GM18498 (cell line): Measurements from ENCODE around the gene UBE2L5.
A peak's percentile ranks its signal among the peaks of the same experiment; 100 is the strongest.

Source experiments
- ATAC-seq: cut with Tn5 transposase; IDR thresholded peaks from one replicate; pipeline ENCODE4 v1.9.1; 2021; ENCODE audit warnings: mild to moderate bottlenecking, moderate library complexity; ENCODE audit not compliant: unreplicated experiment

UBE2L5 gene

DNA sequence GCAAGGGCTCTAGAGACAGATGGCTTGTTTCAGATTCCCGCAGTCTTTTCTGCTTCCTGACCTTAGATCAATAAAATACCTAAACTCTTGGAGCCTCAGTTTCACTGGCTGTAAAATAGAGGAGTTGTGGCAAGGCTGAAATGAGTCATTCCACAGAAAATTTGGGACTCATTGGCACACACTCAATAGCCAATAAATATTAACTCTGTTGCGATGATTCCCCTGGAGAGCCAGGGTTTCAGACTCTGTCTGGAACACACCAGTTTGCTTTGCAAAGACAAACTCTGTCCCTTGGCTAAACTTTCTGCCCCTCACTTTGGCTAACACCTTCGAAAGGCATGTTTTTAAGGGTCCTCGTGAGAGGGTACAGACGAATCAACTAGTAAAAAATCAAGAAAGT, 18.1 kb upstream of the UBE2L5 start:
- no peak for ATAC-seq

DNA sequence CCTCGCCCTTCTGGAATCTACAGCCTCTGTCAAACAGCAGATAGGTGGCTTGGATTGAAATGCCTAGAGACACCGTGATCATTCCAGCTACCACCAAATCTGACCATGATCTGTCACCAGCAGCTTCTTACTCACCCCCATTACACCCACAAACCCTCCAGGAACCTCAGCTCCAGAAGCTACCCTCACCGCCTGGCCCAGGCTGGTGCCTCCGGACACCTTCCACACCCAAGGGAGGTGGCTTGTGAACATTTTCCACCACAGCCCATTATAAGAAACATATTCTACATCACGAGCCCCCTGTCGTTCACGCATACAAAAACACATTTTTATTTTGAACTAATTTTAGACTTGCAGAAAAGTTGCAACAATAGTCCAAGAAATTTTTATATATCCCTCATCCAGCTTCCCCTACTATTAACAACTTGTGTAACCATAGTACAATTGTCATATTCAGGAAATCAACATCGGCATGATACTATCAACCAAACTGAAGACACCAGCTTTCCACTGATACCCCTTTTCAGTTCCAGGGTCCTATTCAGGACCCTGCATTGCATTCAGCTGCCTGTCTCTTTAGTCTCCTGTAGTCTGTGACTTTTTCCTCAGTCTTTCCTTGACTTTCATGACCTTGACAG, 15.4 kb upstream of the UBE2L5 start:
- ATAC-seq = no peak

DNA sequence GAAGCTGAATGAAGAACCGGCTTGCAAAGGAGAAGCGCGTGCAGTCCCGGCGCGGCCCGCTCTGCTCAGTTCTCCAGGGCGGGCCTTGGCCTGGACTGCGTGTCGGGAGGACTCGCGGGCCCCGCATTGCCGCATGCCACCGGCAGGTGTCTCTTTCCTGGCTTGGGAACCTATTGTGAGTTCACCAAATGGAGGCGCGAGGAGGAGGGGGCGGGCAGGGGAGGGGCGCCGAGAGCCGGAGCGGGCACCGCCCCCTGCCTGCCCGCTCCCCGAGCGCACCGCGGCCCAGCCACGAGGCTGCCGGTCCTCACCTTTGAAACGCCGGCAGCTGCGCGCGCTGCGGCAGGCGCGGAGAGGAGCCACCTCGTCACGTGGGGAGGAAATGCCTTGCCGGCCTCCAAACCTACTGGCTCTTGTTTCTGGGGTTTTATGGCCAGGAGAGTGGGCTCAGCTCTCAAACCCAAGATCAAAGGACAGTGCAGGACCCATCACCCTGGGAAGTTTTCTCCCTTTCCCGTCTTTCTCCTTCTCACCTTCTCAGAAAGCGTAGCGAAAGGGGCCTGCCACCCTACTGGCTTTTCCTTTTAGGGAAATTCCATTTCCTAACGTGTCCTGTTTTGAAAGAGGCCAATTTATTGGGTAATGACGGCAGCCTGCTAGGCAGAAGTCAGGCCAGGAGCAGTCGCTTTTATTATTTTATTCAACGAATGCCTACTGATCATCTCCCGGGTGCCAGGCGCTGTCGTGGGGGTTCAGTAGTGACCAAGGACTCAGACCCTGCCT, 13.8 kb upstream of the UBE2L5 start:
- peak; percentile 91 for ATAC-seq

DNA sequence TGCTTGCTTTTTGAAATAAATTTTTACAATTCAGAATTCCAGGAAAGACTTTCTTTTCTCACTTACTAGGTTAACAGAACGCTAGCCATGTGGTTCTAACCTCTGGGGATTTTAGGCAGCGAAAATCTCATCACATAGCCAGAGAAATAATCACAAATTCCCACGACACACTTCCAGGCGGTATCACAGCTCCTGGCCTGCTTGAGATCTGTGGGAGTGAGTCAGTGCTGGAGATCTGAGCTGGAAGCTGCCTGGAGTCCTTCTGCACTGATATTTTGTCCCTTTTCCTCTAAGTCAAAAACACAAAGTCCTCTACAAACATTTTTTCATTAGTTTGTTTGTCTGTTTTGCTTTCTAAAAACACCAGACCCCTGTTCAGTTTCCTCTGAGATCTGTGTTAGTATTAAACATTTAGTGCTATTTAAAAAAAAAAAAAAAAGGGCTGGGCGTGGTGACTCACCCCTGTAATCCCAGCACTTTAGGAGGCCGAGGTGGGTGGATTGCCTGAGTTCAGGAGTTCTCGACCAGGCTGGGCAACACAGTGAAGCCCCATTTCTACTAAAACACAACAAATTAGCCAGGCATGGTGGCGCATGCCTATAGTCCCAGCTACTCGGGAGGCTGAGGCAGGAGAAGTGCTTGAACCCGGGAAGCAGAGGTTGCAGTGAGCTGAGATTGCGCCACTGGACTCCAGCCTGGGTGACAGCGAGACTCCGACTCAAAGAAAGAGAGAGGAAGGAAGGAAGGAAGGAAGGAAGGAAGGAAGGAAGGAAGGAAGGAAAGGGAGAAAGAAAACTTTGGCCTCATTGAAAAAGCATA, 12.2 kb upstream of the UBE2L5 start:
- no peak for ATAC-seq

DNA sequence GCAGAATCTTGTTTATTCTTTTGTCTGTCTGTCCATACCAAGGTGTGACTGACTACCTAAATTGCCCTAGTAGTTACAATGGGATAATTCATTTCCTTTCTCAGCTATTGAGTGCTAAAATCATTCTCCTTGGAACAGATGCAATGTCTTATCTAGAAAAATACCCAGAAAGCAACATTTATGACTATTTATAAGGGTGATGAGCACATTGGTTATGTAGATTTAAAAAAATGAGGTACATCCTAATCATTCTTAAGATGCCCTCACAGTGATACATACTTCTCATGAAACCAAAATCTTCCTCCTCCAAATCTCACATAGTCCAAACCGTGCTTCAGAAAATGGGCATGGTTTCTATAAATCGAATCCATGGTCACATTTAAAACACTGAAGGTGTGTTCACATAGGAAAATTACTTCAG, 11.6 kb upstream of the UBE2L5 start:
- ATAC-seq = no peak

DNA sequence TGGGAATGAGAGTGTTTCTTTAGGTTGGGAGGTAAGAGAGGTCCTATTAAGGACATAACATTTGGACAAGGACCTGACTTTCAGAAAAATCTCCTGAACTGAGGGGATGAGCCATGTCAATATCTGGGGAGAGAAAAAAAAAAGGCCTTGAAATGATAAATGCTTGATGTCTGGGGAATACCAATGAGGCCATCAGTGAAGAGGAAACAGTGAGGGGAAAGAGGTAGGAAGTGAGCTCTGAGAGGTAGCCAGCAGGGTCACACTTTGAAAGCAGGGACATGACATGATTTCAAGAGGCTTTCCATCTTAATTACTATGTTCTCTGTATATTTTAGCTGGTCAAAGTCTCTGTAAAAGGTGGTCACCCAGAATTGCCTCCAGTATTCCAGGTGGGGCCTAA, 9.9 kb upstream of the UBE2L5 start:
- no peak for ATAC-seq

DNA sequence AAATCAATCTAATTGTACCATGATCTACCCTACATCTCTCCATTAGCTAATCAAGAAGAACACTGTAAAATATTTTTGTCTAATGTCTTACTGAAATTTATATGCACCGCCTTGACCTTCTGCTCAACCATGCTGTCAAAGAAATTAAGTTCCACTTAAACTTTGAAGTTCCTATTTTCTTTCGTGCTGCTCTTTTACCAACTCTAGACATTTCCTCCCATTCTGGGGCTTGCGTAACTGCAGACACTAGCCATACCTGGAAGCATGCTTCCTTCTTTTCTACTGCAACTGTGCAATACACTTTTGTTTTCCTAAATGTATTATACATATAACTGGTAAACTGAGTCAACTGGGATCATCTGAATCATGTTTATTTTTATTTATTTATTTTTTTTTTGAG, 8.5 kb upstream of the UBE2L5 start:
- ATAC-seq = no peak

DNA sequence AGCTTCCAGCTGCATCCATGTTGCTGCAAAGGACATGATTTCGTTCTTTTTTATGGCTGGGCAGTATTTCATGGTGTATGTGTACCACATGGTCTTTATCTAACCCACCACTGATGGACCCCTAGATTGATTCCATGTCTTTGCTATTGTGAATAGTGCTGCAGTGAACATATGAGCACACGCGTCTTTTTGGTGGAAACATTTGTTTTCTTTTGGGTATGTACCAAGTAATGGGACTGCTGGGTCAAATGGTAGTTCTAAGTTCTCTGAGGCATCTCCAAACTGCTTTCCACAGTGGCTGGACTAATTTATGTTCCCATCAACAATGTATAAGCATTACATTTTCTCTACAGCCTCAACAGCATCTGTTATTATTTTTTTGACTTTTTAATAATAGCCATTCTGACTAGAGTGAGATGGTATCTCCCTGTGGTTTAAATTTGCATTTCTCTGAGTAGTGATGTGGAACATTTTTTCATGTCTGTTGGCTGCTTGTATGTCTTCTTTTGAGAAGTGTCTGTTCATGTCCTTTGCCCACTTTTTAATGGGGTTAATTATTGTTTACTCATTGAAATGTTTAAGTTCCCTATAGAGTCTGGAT, 6.8 kb upstream of the UBE2L5 start:
- peak; percentile 87 for ATAC-seq

DNA sequence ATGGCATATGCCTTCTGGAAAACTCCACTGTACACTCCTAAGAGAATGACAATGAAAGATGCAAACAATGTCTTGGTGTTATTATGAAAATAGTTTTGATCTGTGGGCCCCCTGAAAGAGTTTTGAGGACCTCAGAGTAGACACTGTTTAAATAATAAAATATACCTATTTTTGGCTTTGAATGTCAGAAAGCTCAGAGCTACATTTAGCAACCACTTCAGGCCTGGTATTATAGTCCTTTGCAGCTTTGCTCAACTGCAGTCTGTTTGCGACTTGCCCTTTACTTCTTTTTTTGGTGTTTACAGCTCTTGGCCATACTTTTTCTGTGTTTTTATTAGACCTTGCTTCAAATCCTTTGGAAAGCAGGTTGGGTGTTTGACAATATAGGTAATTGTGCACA, 5.8 kb upstream of the UBE2L5 start:
- no peak for ATAC-seq

DNA sequence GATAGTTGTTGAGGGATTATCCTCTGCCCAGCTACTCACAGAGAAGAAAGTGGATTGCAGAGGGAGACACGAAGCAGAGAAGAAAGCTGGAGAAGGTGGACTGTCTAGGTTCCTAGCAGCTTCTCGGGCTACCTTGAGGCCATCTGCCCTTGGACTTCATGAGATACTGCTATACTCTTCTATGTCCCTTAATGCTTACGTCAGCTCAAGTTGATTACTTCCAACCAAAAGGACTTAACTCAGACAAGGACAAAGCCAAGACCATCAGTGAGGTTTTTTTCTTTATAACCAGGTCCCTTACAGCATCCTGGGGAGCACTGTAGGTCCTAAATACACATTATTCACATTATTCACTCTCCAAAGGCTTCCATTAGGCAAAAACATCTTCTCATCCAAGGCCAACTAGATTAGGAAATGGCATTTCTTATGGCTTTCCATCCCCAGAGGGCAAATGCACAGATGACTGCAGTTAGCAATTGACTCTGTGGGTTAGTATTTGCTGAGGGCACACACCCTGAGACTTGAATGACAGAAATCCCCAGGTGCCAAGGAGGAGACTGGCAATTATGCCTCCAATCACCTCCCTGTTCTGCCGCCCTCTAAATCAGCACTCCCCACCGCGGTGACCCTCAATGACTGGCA, 4.1 kb upstream of the UBE2L5 start:
- no peak for ATAC-seq

DNA sequence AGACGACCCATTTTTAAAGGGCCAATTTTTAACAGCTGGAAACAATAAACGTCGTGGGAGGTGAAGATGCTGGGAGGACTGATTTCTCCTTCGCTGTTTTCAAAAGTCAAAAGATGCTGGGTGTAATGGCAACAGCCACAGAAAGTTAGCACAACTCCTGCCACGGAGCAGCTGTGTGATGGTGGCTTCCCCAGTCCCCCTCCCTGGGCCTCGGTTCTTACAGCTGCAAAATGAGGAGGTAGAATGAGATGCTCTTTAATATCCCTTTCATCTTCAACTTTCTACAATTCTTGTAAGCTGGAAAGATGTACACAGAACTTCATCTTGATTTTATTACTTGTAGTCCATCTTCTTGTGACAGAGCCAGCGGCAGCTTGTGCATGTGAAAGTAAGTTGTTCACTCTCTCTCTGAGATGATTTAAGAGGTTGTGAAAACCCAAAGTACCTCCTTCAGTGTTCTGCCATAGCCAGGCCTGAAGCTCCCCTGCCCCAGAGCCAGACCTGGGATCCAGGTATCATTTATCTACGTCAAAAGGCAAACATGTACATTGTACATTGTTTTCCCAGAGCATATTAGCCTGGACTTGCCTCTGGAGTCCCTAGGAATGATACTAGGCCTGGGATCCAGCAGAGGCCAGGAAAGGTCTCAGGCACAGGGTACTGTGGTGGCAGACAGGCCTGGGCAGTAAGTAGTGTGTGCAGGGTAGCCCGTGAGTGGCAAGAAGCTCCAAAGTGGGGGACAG, 3.4 kb upstream of the UBE2L5 start:
- ATAC-seq = no peak

DNA sequence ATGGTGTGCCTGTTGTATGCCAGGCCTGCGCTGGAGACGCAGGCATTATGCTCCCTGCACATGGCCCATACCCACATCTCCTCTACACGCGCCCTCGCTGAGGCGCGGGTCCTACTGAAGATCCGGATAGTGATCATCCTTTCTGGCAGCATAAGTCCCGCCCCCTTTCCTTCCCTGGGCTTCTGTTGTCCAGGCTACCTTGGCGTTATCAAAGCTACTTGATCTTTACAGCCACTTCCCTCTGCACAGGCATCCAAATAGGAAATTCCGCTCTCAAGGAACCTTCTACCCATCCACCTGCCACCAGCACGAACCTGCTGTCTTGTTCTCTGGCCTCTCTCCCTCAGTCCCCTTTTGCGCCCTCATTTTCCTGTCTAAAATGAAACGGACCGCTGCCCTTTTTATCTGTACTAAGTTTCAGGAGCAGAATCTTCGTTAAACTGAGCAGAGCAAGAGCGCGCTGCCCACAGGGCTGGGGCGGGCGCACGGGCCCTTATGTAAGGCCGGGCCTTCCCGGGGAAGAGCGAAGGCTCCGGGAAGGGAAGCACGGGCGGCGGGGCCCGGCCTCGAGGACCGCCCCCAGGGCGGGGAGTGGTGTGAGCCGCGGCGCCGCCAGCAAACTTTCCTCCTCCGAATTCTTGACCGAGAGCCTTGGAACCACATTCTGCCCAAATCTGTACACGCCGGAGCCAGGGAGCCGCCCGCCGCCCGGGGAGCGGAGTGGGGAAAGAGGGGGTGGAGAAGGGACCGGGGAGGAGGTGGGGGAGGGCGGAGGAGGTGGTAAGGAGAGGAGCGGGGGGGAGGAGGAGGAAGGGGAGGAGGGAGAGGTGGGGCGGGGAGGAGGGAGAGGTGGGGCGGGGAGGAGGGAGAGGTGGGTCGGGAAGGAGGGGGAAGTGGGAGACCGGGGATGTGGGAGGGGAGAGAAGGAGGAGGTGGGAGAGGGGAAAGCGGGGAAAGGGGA, 920 bp upstream of the UBE2L5 start:
- peak; percentile 48 for ATAC-seq

DNA sequence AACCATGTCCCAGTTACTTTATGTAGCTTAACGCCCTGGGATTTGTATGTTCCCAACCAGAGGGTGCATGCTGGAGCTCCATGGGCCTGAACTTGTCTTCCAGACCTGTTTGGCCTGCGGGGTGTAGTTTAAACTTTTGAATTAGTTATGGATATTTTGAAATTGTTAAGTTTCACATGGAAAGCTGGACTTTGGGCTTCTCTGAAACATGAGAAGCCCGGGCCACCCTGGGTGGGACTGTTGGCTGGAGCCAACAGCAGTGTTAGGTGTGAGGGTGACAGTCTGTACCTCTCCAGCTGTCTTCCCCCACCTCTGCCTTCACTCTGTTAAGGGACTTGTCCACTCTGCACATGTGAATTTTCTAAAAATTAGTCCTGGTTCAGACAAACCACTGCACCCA, 1.6 kb downstream of the UBE2L5 start:
- no peak for ATAC-seq

DNA sequence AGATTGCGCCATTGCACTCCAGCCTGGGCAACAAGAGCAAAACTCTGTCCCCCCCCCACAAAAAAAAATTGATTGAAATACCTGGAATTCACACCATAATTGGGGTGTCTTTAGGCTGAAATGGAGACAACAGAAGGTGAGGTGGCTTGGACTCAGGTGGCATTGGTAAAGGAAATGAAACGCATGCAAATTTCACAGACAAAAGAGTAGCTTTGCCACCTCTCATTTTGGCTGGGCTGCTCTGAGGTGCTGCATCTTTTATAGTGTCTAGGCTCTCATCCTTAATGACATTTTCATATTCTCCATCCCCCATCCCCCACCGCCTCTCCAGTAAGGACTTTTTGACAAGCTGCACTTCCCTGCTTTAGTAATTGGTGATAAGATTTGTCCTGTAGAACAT, 6.9 kb downstream of the UBE2L5 start:
- peak; percentile 39 for ATAC-seq

DNA sequence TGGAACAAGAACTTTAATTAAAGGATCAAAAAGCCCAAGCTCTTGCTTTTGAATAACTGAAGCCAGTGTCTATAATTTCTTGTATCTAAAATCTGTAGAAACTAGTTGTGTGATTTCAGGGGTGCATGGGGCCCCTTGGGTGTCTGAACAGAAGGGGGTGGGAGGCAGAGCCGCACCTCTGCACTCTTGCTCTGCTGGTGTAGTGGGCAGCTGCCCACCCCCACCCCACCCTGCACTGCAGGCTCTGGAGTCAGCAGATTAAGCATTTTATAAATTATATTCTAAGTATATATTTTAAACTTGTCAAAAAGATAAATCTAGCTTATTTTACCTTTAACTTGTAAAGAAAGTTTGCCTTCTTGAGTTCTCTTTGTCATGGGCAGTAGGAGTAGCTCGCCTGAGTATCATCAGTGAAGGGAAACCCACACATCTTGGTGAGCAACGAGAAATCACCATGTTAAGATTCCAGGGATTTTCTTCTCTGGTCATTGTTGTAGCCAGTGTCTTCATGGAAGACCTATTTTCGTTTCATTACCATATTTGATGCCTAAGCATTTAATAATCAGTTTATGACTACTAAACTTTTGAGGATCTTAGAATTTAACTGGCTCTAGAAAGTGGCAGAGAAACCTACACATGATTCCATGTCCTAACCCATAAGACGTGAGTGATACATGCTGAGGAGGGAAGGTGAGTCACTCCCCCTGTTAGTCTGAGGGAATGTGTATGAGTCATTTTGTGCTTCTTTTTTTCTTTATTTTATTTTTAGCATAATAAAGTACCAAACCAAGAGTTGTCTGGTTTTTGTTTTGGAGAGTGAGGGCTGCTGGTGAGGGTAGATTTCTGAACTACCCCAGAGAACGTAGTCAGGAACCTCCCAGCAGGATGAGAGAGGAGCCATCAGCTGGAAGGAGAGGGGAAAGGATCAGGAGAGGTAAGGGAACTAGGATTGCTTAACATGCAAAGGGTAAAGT, 7.7 kb downstream of the UBE2L5 start:
- peak; percentile 64 for ATAC-seq

DNA sequence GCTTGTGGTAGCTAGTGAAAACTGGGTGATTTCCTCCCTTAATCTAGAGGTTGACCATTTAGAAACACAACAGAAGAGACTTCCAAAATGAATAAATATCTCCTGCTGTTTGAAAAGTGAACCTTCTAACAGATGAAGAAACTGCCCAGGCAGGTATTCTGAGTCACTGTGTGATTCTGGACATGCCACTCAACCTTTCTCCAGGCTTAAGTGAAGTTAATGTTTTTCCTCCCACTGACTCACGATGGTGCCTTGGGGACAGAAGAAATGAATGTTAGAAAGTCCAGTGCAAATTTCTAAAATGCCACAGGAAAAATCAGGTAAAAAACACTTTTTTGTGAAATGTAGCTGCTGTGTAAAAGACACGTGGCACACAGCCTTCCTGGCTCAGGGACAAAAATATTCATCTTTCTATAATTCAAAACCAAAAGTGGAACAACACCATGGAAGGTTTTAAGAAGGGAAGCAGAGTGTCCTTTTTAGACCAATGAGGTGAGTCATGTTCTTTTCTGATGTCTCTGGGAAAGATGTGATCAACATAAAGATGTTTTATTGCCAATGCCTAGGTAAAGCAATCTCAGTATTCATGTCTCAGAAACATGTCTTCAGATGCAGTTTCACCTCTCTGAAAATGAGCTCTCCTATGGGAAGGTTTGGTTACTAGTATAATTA, 9.1 kb downstream of the UBE2L5 start:
- no peak for ATAC-seq

DNA sequence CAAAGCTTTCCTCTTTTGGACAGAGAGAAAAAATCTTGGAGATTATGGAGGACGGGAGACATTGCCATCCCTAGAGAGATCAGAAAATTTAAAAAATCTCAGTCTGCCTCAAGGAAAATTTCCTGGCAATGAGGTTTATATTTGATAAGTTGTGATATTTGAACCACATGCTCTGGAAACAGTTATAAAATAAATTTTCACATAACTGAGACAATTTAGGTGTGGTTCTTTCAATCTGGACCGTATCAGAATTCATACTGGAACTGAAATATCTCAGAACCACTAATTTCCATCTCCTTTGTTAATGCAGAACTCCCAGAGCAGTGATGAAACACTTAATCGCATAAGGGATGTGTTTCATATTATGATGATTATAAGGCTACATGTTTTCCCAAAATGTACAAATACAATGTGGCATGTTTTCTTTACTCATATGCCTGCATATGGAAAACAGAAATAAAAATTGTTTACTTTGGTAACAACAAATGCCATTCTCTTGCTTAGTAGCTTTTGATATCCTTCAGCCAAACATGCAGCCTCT, 13.7 kb downstream of the UBE2L5 start:
- no peak for ATAC-seq
